Liver (tissue), 10 donors: ENCODE data around the gene GNAT1. TPM values are rescaled to one million over a fixed set of nuclear protein-coding genes. Genes with fewer than 3 reads are reported as not detected.

Experiments
- DNase-seq: peaks from one replicate; pipeline ENCODE4 v3.0.0-alpha.2; 2017; ENCODE audit warnings: low spot score
- H3K27ac ChIP-seq, 2 donors: one replicate each; pipeline ENCODE4 v1.7.0; 2013; ENCODE audit warnings: inconsistent platforms in 2 of 2, low read length in 2 of 2, control low read depth in 1 of 2, low read depth in 1 of 2, mild to moderate bottlenecking in 1 of 2
- H3K27me3 ChIP-seq, 4 donors: one replicate each; pipeline versions ENCODE4 v1.6.1 to v1.7.0; 2013; ENCODE audit warnings: low read length in 3 of 4, inconsistent platforms in 1 of 4, mild to moderate bottlenecking in 1 of 4, moderate library complexity in 1 of 4; ENCODE audit not compliant: control insufficient read depth in 4 of 4, insufficient read depth in 4 of 4
- H3K36me3 ChIP-seq, 4 donors: one replicate each; pipeline versions ENCODE4 v1.6.1 to v1.7.0; 2013; ENCODE audit warnings: low read length in 3 of 4, mild to moderate bottlenecking in 3 of 4, low read depth in 1 of 4, moderate library complexity in 1 of 4; ENCODE audit not compliant: control insufficient read depth in 4 of 4, insufficient read depth in 3 of 4
- H3K4me1 ChIP-seq, 4 donors: one replicate each; pipeline versions ENCODE4 v1.6.1 to v1.7.0; 2013; ENCODE audit warnings: low read length in 3 of 4, mild to moderate bottlenecking in 3 of 4, moderate library complexity in 1 of 4; ENCODE audit not compliant: control insufficient read depth in 4 of 4, insufficient read depth in 4 of 4
- H3K4me3 ChIP-seq, 3 donors: one replicate each; pipeline versions ENCODE4 v1.6.1 to v1.7.0; 2013; ENCODE audit warnings: low read length in 3 of 3, control low read depth in 1 of 3, low read depth in 1 of 3, mild to moderate bottlenecking in 1 of 3
- H3K9ac ChIP-seq, 2 donors: one replicate each; pipeline ENCODE4 v1.7.0; 2013; ENCODE audit warnings: low read length in 2 of 2, mild to moderate bottlenecking in 2 of 2, moderate library complexity in 2 of 2, control low read depth in 1 of 2, low read depth in 1 of 2
- H3K9me3 ChIP-seq, 4 donors: one replicate each; pipeline versions ENCODE4 v1.6.1 to v1.7.0; 2013; ENCODE audit warnings: low read length in 3 of 4; ENCODE audit not compliant: control insufficient read depth in 4 of 4
- CTCF ChIP-seq: fragments of 150-350 bp; IDR thresholded peaks from 2 replicates; pipeline ENCODE4 v1.5.1; 2017; ENCODE audit warnings: improper control_type of control experiment, low read depth, low read length; ENCODE audit not compliant: missing input control
- EGR1 ChIP-seq, 2 donors: IDR thresholded peaks; 2 replicates each; pipeline ENCODE4 v1.6.1; 2016 to 2018; ENCODE audit warnings: antibody characterized with exemption in 2 of 2, low read depth in 2 of 2
- GABPA ChIP-seq, 2 donors: IDR thresholded peaks in 1 of 2; conservative IDR thresholded peaks in 1 of 2; 2 replicates each; pipeline ENCODE4 v1.6.1; 2016; ENCODE audit warnings: antibody characterized with exemption in 2 of 2, mild to moderate bottlenecking in 1 of 2, moderate library complexity in 1 of 2
- HNF4A ChIP-seq, 2 donors: conservative IDR thresholded peaks; 2 replicates each; pipeline ENCODE4 v1.6.1; 2016; ENCODE audit warnings: antibody characterized with exemption in 2 of 2, mild to moderate bottlenecking in 2 of 2
- JUND ChIP-seq, 2 donors: IDR thresholded peaks; 2 replicates each; pipeline ENCODE4 v1.6.1; 2016; ENCODE audit warnings: antibody characterized with exemption in 2 of 2
- MAX ChIP-seq: IDR thresholded peaks from 2 replicates; pipeline ENCODE4 v1.6.1; 2016; ENCODE audit warnings: antibody characterized with exemption
- RAD21 ChIP-seq, 2 donors: IDR thresholded peaks; 2 replicates each; pipeline ENCODE4 v1.6.1; 2016; ENCODE audit warnings: antibody characterized with exemption in 2 of 2, mild to moderate bottlenecking in 2 of 2
- REST ChIP-seq: IDR thresholded peaks from 2 replicates; pipeline ENCODE4 v1.6.1; 2016; ENCODE audit warnings: antibody characterized with exemption, mild to moderate bottlenecking
- RXRA ChIP-seq, 2 donors: IDR thresholded peaks; 2 replicates each; pipeline ENCODE4 v1.6.1; 2017 to 2018; ENCODE audit warnings: antibody characterized with exemption in 2 of 2, mild to moderate bottlenecking in 1 of 2
- SP1 ChIP-seq: IDR thresholded peaks from 2 replicates; pipeline ENCODE4 v1.6.1; 2018; ENCODE audit warnings: antibody characterized with exemption, mild to moderate bottlenecking
- TAF1 ChIP-seq: conservative IDR thresholded peaks from 2 replicates; pipeline ENCODE4 v1.6.1; 2016; ENCODE audit warnings: antibody characterized with exemption, mild to moderate bottlenecking
- WGBS: extraction: QIAGEN DNeasy Blood & Tissue Kit; methylation state at CpG from one replicate; pipeline ENCODE4 v1.1.7; 2013; 5-methylcytosine and 5-hydroxymethylcytosine counted together
- polyA plus RNA-seq, 2 donors: library from polyadenylated mRNA; stranded (reverse) in 1 of 2; unstranded in 1 of 2; fragments of 200-250 nt in 1 of 2; fragments of >200 nt in 1 of 2; fragmentation: Nextera tagmentation in 1 of 2; extraction: Ambion mirVana in 1 of 2; gene quantifications; one replicate each; pipeline versions ENCODE4 v1.2.1 to v1.2.3, GENCODE V29; 2013 to 2015
- small RNA-seq: library from RNA; depleted of rRNA; stranded (forward); fragments of <200 nt; gene quantifications from one replicate; pipeline ENCODE3, GENCODE V24; 2014
- total RNA-seq, 2 donors: library from RNA; depleted of rRNA; stranded (reverse); fragments of >200 nt; gene quantifications; one replicate each; pipeline ENCODE4 v1.2.3, GENCODE V29; 2014
- donor health status: healthy.
- donor health status: healthy.
- donor health status: healthy.
- donor health status: healthy.
- donor health status: healthy.

Gene GNAT1
- total and polyA plus RNA-seq, 4 donors: 0.08 TPM; not detected in 3

GRCh38 chr3:50245831-50246516 is 54.6 kb downstream of the GNAT1 start:
- Histone ChIP-seq H3K27ac (peak overlapping the region; percentile 72 to 77), H3K4me1 (peaks cover 9 to 85% (median 69%) of the 10 kb centered on the region in 4 donors), H3K27me3 (no peaks in the 10 kb centered on the region), H3K4me3 (no peak overlapping the region), H3K9me3 (no peaks in the 10 kb centered on the region), H3K36me3 (no peaks in the 10 kb centered on the region), H3K9ac (peak overlapping the region; percentile 20 to 61)
- peak; percentile 93 for TF ChIP-seq CTCF
- TF ChIP-seq MAX: no peak
- no peak for TF ChIP-seq JUND (IDR thresholded peaks at IDR 0.05)
- TF ChIP-seq HNF4A (conservative IDR thresholded peaks at IDR 0.05): no peak
- no peak for TF ChIP-seq SP1
- TF ChIP-seq EGR1 (IDR thresholded peaks at IDR 0.05; ENCODE audit: low read depth in 2 of 2): no peak
- TF ChIP-seq GABPA (IDR thresholded peaks at IDR 0.05 in 1 of 2, conservative IDR thresholded peaks at IDR 0.05 in 1 of 2): no peak
- TF ChIP-seq REST: no peak
- TF ChIP-seq TAF1: no peak
- TF ChIP-seq RAD21 (IDR thresholded peaks at IDR 0.05): peak; percentile 80 to 88
- no peak for TF ChIP-seq RXRA (IDR thresholded peaks at IDR 0.05)
- DNase-seq: peak; percentile 96
- 14% methylated on average over 25 of the region's 25 CpGs for WGBS

- Histone ChIP-seq H3K36me3 (no peaks in the 10 kb centered on the region), H3K4me1 (peaks cover 7 to 84% (median 65%) of the 10 kb centered on the region in 4 donors), H3K4me3 (no peak overlapping the region), H3K9ac (no peak overlapping the region), H3K9me3 (no peaks in the 10 kb centered on the region), H3K27me3 (no peaks in the 10 kb centered on the region), H3K27ac (peak overlapping the region; percentile 72 to 77)
- TF ChIP-seq GABPA (IDR thresholded peaks at IDR 0.05 in 1 of 2, conservative IDR thresholded peaks at IDR 0.05 in 1 of 2): peak in 1 of 2 donors; percentile 58
- TF ChIP-seq SP1: no peak
- WGBS: 50% methylated on average over 10 of the region's 10 CpGs
- no peak for DNase-seq
Observed at GRCh38 chr3:50246517-50246954, 55.1 kb downstream of the GNAT1 start.

Small RNA genes within 50 kb of the gene (small RNA-seq; reads per million reads assigned to genes)
- gene MIR566: not detected
- not detected for gene MIR5787

Other genes with a start within 250 kb of the GNAT1 start
- gene RBM5, start 102.7 kb upstream of the GNAT1 start, total RNA-seq: 100 to 1,000 TPM in 1 of 2 donors, 10 to 100 TPM in 1; 94.0 to 142 TPM
- 10 to 100 TPM; 21.2 to 34.5 TPM for gene RBM5, start 102.7 kb upstream of the GNAT1 start, polyA plus RNA-seq
- 1 to 10 TPM; 1.6 to 4.8 TPM for gene SEMA3F, start 36.3 kb upstream of the GNAT1 start, total RNA-seq
- 1 to 10 TPM in 1 of 2 donors, under 1 TPM in 1; 0.60 to 2.7 TPM for gene SEMA3F, start 36.3 kb upstream of the GNAT1 start, polyA plus RNA-seq
- 100 to 1,000 TPM in 1 of 2 donors, 10 to 100 TPM in 1; 98.1 to 166 TPM for gene SLC38A3, start 13.7 kb downstream of the GNAT1 start, total RNA-seq
- 100 to 1,000 TPM; 114 to 180 TPM for gene SLC38A3, start 13.7 kb downstream of the GNAT1 start, polyA plus RNA-seq
- gene GNAI2, start 44.6 kb downstream of the GNAT1 start, total RNA-seq: 10 to 100 TPM; 58.3 to 65.0 TPM
- 10 to 100 TPM; 59.5 to 86.3 TPM for gene GNAI2, start 44.6 kb downstream of the GNAT1 start, polyA plus RNA-seq
- 1 to 10 TPM in 1 of 2 donors, under 1 TPM in 1; 0.56 to 1.5 TPM for gene SEMA3B, start 77.5 kb downstream of the GNAT1 start, total RNA-seq
- 1 to 10 TPM in 1 of 2 donors, under 1 TPM in 1; 0.40 to 1.3 TPM for gene SEMA3B, start 77.5 kb downstream of the GNAT1 start, polyA plus RNA-seq
- under 1 TPM in 1 of 2 donors, not detected in 1; 0.08 TPM for gene LSMEM2, start 87.5 kb downstream of the GNAT1 start, total RNA-seq
- gene LSMEM2, start 87.5 kb downstream of the GNAT1 start, polyA plus RNA-seq: under 1 TPM in 1 of 2 donors, not detected in 1; 0.03 TPM
- 10 to 100 TPM; 55.7 to 66.1 TPM for gene IFRD2, start 100.8 kb downstream of the GNAT1 start, total RNA-seq
- gene IFRD2, start 100.8 kb downstream of the GNAT1 start, polyA plus RNA-seq: 10 to 100 TPM; 60.3 to 91.2 TPM
- gene HYAL3, start 107.8 kb downstream of the GNAT1 start, total RNA-seq: 1 to 10 TPM; 1.9 to 6.6 TPM
- 1 to 10 TPM; 1.8 to 2.0 TPM for gene HYAL3, start 107.8 kb downstream of the GNAT1 start, polyA plus RNA-seq
- gene NAA80, start 107.8 kb downstream of the GNAT1 start, total RNA-seq: 1 to 10 TPM; 1.6 to 1.8 TPM
- 1 to 10 TPM; 2.3 to 5.5 TPM for gene NAA80, start 107.8 kb downstream of the GNAT1 start, polyA plus RNA-seq
- 100 to 1,000 TPM in 1 of 2 donors, 10 to 100 TPM in 1; 87.6 to 155 TPM for gene HYAL1, start 112.0 kb downstream of the GNAT1 start, total RNA-seq
- gene HYAL1, start 112.0 kb downstream of the GNAT1 start, polyA plus RNA-seq: 100 to 1,000 TPM in 1 of 2 donors, 10 to 100 TPM in 1; 82.3 to 156 TPM
- gene HYAL2, start 131.1 kb downstream of the GNAT1 start, total RNA-seq: 10 to 100 TPM; 33.5 to 57.6 TPM
- 10 to 100 TPM; 19.5 to 32.9 TPM for gene HYAL2, start 131.1 kb downstream of the GNAT1 start, polyA plus RNA-seq
- gene TUSC2, start 136.6 kb downstream of the GNAT1 start, total RNA-seq: 10 to 100 TPM; 12.7 to 14.3 TPM
- gene TUSC2, start 136.6 kb downstream of the GNAT1 start, polyA plus RNA-seq: 10 to 100 TPM; 29.0 to 37.7 TPM
- 10 to 100 TPM; 12.2 to 13.2 TPM for gene RASSF1, start 149.2 kb downstream of the GNAT1 start, total RNA-seq
- gene RASSF1, start 149.2 kb downstream of the GNAT1 start, polyA plus RNA-seq: 10 to 100 TPM in 1 of 2 donors, 1 to 10 TPM in 1; 6.5 to 10.3 TPM
- gene ZMYND10, start 154.1 kb downstream of the GNAT1 start, total RNA-seq: under 1 TPM; 0.09 to 0.75 TPM
- gene ZMYND10, start 154.1 kb downstream of the GNAT1 start, polyA plus RNA-seq: under 1 TPM; 0.23 to 0.31 TPM
- 10 to 100 TPM; 11.3 to 17.3 TPM for gene NPRL2, start 159.2 kb downstream of the GNAT1 start, total RNA-seq
- gene NPRL2, start 159.2 kb downstream of the GNAT1 start, polyA plus RNA-seq: 10 to 100 TPM; 11.4 to 16.6 TPM
- gene CYB561D2, start 159.3 kb downstream of the GNAT1 start, total RNA-seq: 10 to 100 TPM; 12.3 to 16.0 TPM
- 10 to 100 TPM; 28.2 TPM for gene CYB561D2, start 159.3 kb downstream of the GNAT1 start, polyA plus RNA-seq
- 10 to 100 TPM; 18.6 to 20.2 TPM for gene TMEM115, start 167.9 kb downstream of the GNAT1 start, total RNA-seq
- 10 to 100 TPM; 19.4 to 23.0 TPM for gene TMEM115, start 167.9 kb downstream of the GNAT1 start, polyA plus RNA-seq